ENCODE data around the gene UAP1L1. TPM values are rescaled to one million over a fixed set of nuclear protein-coding genes. Genes with fewer than 3 reads are reported as not detected.

Gene UAP1L1
- total RNA-seq, 1 donor from 2014 or later = 0.57 TPM

DNA sequence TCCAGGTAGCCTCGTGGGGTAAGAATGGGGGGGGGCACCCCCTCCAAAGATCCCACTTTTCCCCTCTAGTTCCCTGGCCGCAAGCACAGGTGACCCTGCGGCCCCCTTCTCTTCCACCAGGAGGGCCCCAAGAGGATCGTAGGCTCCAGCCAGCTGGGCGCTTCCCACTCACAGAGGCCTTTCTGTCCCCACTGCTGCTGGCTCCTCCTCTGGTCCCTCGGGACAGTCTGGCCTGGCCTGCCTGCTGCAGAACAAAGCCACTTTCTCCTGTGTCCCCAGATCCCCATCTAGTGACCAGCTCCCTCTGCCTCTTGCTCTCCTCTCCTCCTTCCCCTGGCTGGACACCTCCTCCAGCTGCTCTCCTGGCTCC, 6.4 kb upstream of the UAP1L1 start:
- Mint-ChIP-seq H3K36me3 (ENCODE audit: insufficient read depth) (no peaks in the 10 kb centered on the region), H3K4me1 (ENCODE audit: low read depth) (peaks cover 10% of the 10 kb centered on the region), H3K27me3 (peaks cover 22% of the 10 kb centered on the region), H3K9me3 (ENCODE audit: low read depth) (no peaks in the 10 kb centered on the region), H3K4me3 (ENCODE audit: low read depth) (peak overlapping the region; percentile 68), H3K27ac (peak overlapping the region; percentile 94)
- TF ChIP-seq, protein P1, sequence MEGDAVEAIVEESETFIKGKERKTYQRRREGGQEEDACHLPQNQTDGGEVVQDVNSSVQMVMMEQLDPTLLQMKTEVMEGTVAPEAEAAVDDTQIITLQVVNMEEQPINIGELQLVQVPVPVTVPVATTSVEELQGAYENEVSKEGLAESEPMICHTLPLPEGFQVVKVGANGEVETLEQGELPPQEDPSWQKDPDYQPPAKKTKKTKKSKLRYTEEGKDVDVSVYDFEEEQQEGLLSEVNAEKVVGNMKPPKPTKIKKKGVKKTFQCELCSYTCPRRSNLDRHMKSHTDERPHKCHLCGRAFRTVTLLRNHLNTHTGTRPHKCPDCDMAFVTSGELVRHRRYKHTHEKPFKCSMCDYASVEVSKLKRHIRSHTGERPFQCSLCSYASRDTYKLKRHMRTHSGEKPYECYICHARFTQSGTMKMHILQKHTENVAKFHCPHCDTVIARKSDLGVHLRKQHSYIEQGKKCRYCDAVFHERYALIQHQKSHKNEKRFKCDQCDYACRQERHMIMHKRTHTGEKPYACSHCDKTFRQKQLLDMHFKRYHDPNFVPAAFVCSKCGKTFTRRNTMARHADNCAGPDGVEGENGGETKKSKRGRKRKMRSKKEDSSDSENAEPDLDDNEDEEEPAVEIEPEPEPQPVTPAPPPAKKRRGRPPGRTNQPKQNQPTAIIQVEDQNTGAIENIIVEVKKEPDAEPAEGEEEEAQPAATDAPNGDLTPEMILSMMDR (IDR thresholded peaks at IDR 0.05; ENCODE audit: unreplicated experiment) = peak; percentile 50
- DNase-seq (ENCODE audit: low spot score, unreplicated experiment) = no peak

DNA sequence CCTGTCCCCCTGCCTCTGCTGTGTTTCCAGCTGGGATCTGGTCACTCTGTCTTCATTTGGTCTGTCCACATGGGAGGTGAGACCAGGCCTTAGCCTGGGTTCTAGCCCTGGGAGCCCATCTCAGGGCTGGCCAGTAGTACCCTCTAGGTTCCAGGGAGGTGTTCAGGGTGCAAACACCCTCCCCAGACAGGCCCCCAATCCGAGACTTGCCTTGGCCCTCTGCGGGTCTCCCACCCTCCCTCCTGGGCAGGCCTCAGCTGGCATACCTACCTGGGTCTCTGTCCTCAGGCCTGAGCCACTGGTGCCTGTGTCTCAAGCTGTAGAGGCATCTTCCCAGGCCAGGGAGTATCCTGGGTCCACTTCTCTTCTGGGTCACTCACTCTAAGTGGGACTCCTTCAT, 6.0 kb upstream of the UAP1L1 start:
- H3K4me1 Mint-ChIP-seq (ENCODE audit: low read depth) = peaks cover 10% of the 10 kb centered on the region
- no peak for DNase-seq (ENCODE audit: low spot score, unreplicated experiment)
- H3K27me3 Mint-ChIP-seq = peaks cover 26% of the 10 kb centered on the region
- peak overlapping the region; percentile 68 for H3K4me3 Mint-ChIP-seq (ENCODE audit: low read depth)
- TF ChIP-seq, protein P1 (IDR thresholded peaks at IDR 0.05; ENCODE audit: unreplicated experiment) = no peak
- no peaks in the 10 kb centered on the region for H3K36me3 Mint-ChIP-seq (ENCODE audit: insufficient read depth)
- H3K9me3 Mint-ChIP-seq (ENCODE audit: low read depth) = no peaks in the 10 kb centered on the region
- H3K27ac Mint-ChIP-seq = peak overlapping the region; percentile 94

DNA sequence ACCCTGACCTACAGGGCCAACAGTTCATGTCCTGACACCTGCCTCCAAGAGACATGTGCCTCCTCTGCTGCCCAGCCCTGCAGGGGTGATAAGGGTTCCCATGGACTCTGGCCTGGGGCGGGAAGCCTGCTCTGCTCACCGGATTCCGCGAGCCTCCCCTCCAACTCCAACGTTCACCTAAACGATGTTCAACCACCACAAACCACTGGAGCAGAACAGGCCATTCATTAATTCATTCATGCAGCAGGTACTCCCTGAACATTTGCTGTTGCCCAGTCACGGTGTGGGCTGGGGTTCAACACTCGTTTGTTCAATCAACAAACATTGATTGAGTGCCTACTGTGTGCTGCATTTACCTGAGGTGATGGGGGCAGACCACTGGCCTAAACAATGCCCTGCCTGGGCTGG, 3.3 kb upstream of the UAP1L1 start:
- Mint-ChIP-seq H3K27ac (no peak overlapping the region), H3K4me3 (ENCODE audit: low read depth) (no peak overlapping the region), H3K36me3 (ENCODE audit: insufficient read depth) (no peaks in the 10 kb centered on the region), H3K4me1 (ENCODE audit: low read depth) (peaks cover 6% of the 10 kb centered on the region), H3K27me3 (peaks cover 39% of the 10 kb centered on the region), H3K9me3 (ENCODE audit: low read depth) (no peaks in the 10 kb centered on the region)
- DNase-seq (ENCODE audit: low spot score, unreplicated experiment) = no peak
- TF ChIP-seq, protein P1 (IDR thresholded peaks at IDR 0.05; ENCODE audit: unreplicated experiment) = no peak

DNA sequence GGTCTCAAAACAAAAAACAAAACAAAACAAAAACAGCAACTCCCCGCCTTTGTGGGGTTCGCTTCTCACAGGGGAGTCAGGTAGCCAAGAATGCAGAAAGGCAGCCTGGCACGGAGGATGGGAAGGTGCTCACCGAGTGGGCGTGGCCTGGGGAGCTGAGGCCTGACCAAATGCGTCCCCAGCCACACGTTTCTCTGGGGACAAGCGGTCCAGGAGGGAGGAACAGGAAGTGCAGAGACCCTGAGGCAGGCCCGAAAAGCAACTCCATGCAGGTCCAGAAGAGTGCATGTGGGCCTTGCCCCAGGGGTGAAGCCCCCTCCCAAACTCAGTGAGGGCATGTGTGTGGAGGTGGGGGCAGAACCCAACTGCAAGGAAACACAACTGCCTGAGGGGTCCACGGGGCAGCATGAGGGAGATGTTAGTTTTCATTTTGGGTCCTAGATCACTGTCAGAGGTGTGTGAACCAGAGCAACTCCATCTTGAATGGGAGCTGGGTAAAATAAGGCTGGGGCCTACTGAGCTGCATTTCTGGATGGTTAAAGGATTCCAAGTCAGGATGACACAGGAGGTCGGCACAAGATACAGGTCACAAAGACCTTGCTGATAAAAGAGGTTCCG, 2.6 kb upstream of the UAP1L1 start:
- Mint-ChIP-seq H3K4me3 (ENCODE audit: low read depth) (no peak overlapping the region), H3K27ac (no peak overlapping the region), H3K36me3 (ENCODE audit: insufficient read depth) (no peaks in the 10 kb centered on the region), H3K27me3 (peaks cover 47% of the 10 kb centered on the region), H3K9me3 (ENCODE audit: low read depth) (no peaks in the 10 kb centered on the region), H3K4me1 (ENCODE audit: low read depth) (peaks cover 6% of the 10 kb centered on the region)
- DNase-seq (ENCODE audit: low spot score, unreplicated experiment) = no peak
- TF ChIP-seq, protein P1 (IDR thresholded peaks at IDR 0.05; ENCODE audit: unreplicated experiment) = no peak

DNA sequence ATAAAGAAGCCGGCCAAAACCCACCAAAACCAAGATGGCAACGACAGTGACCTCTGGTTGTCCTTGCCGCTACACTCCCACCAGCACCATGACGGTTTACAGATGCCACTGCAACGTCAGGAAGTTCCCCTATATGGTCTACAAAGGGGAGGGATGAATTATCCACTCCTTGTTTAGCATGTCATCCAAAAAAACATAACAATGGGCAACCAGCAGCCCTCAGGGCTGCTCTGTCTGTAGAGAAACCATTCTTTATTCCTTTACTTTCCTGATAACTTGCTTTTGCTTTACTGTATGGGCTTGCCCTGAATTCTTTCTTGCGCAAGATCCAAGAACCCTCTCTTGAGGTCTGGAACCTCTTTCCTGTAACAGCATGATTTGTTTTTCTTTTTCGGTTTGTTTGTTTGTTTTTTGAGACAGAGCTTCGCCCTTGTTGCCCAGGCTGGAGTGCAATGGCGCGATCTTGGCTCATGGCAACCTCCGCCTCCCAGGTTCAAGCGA, 2.0 kb upstream of the UAP1L1 start:
- Mint-ChIP-seq H3K27me3 (peaks cover 50% of the 10 kb centered on the region), H3K4me3 (ENCODE audit: low read depth) (no peak overlapping the region), H3K9me3 (ENCODE audit: low read depth) (no peaks in the 10 kb centered on the region), H3K4me1 (ENCODE audit: low read depth) (peaks cover 6% of the 10 kb centered on the region), H3K27ac (no peak overlapping the region), H3K36me3 (ENCODE audit: insufficient read depth) (no peaks in the 10 kb centered on the region)
- TF ChIP-seq, protein P1 (IDR thresholded peaks at IDR 0.05; ENCODE audit: unreplicated experiment) = no peak
- no peak for DNase-seq (ENCODE audit: low spot score, unreplicated experiment)
